GM12878 (cell line): ENCODE measurements around the gene EDEM3. TPM values are rescaled to one million over a fixed set of nuclear protein-coding genes. Genes with fewer than 3 reads are reported as not detected.

Experiments
- ATAC-seq: fragments of 200-7000 bp; cut with Tn5 transposase; 3 replicates; pipeline ENCODE4 v1.9.1; 2020; ENCODE audit warnings: mild to moderate bottlenecking, moderate library complexity
- BruUV-seq: library from RNA; stranded (reverse); fragments of 400-500 nt; replicated peaks from 2 replicates; lab custom pipeline; 2021; lab: Mats Ljungman, UMichigan
- CTCF ChIA-PET: fragments of 300-600 bp; sonication (Branson Sonifier 250); formaldehyde crosslinking; extraction: SDS; loops from one replicate; lab custom pipeline; 2021; ENCODE audit warnings: inconsistent platforms; lab: Yijun Ruan, JAX
- POLR2A ChIA-PET: fragments of 350-600 bp; formaldehyde crosslinking; extraction: SDS; loops from one replicate; lab custom pipeline; 2021; ENCODE audit warnings: inconsistent platforms; lab: Charles Lee
- RAD21 ChIA-PET: fragments of 300-600 bp; sonication (Branson Sonifier 250); formaldehyde crosslinking; loops from one replicate; lab custom pipeline; 2023; ENCODE audit warnings: antibody characterized with exemption; ENCODE audit not compliant: unreplicated experiment; lab: Charles Lee
- SMC1A ChIA-PET: fragments of 300-600 bp; sonication (Branson Sonifier 250); formaldehyde crosslinking; loops from one replicate; lab custom pipeline; 2023; ENCODE audit not compliant: unreplicated experiment, uncharacterized antibody; lab: Charles Lee
- DNase-seq: peaks from one replicate; pipeline ENCODE4 v3.0.0-alpha.2; 2011; ENCODE audit warnings: low read depth, low spot score
- FAIRE-seq: peaks from 3 replicates; lab custom pipeline; 2011; peaks lifted over from hg19 to GRCh38; lab: Jason Lieb, UNC
- H2AFZ ChIP-seq: 2 replicates; pipeline ENCODE4 v1.6.0; 2011; ENCODE audit warnings: low read depth, low read length, control low read depth; ENCODE audit not compliant: control insufficient read depth
- H3K27ac ChIP-seq: 2 replicates; pipeline ENCODE4 v1.5.1; 2011; ENCODE audit warnings: control low read depth; ENCODE audit not compliant: control insufficient read depth, insufficient read depth
- H3K27me3 ChIP-seq, 2 experiments: replicated peaks in 1 of 2; 2 replicates each; pipeline versions ENCODE4 v1.6.0 to v1.6.1; 2011; ENCODE audit warnings: low read length in 1 of 2; ENCODE audit not compliant: control insufficient read depth in 2 of 2, insufficient read depth in 2 of 2
- H3K36me3 ChIP-seq, 2 experiments: 2 replicates each; pipeline ENCODE4 v1.5.1; 2011; ENCODE audit warnings: low read length in 1 of 2; ENCODE audit not compliant: control insufficient read depth in 2 of 2, insufficient read depth in 2 of 2
- H3K4me1 ChIP-seq: 2 replicates; pipeline ENCODE4 v1.6.1; 2011; ENCODE audit warnings: mild to moderate bottlenecking, low read length, moderate library complexity, mixed read lengths; ENCODE audit not compliant: control insufficient read depth, insufficient read depth
- H3K4me2 ChIP-seq: 2 replicates; pipeline ENCODE4 v1.6.0; 2011; ENCODE audit warnings: control low read depth; ENCODE audit not compliant: control insufficient read depth, insufficient read depth
- H3K4me3 ChIP-seq: fragments of 200-600 bp; sonication (generic); 2 replicates; pipeline ENCODE4 v1.5.1; 2016
- H3K79me2 ChIP-seq: 2 replicates; pipeline ENCODE4 v1.6.0; 2011; ENCODE audit warnings: low read length; ENCODE audit not compliant: control insufficient read depth, insufficient read depth
- H3K9ac ChIP-seq: 2 replicates; pipeline ENCODE4 v1.8.0; 2011; ENCODE audit warnings: low read length, control low read depth, mixed read lengths; ENCODE audit not compliant: control insufficient read depth, insufficient read depth
- H3K9me3 ChIP-seq: replicated peaks from 3 replicates; pipeline ENCODE4 v1.5.1; 2011; ENCODE audit warnings: mild to moderate bottlenecking, low read length; ENCODE audit not compliant: control insufficient read depth, insufficient read depth
- H4K20me1 ChIP-seq: 2 replicates; pipeline ENCODE4 v1.6.0; 2011; ENCODE audit not compliant: control insufficient read depth, insufficient read depth
- BACH1 ChIP-seq: fragments of 450-650 bp; IDR thresholded peaks from 2 replicates; pipeline ENCODE4 v1.6.1; 2017; ENCODE audit warnings: mild to moderate bottlenecking, borderline replicate concordance
- DPF2 ChIP-seq: fragments of 450-650 bp; IDR thresholded peaks from 2 replicates; pipeline ENCODE4 v1.6.1; 2017; ENCODE audit warnings: mild to moderate bottlenecking
- EZH2 ChIP-seq: IDR thresholded peaks from 2 replicates; pipeline ENCODE4 v1.6.1; 2012; ENCODE audit warnings: low read depth, mild to moderate bottlenecking, control low read depth, inconsistent platforms, low read length, borderline replicate concordance; ENCODE audit not compliant: control insufficient read depth
- HDAC2 ChIP-seq: fragments of 200-600 bp; sonication (generic); IDR thresholded peaks from 2 replicates; pipeline ENCODE4 v1.6.1; 2017
- MYB ChIP-seq: fragments of 150-350 bp; IDR thresholded peaks from 2 replicates; pipeline ENCODE4 v1.6.1; 2014; ENCODE audit warnings: mild to moderate bottlenecking, low read depth, low read length, borderline replicate concordance
- SPI1 ChIP-seq: IDR thresholded peaks from 2 replicates; pipeline ENCODE4 v1.6.1; 2011; ENCODE audit warnings: low read depth, mild to moderate bottlenecking, low read length, moderate library complexity, borderline replicate concordance; ENCODE audit not compliant: insufficient read depth
- SUZ12 ChIP-seq: fragments of 200-600 bp; sonication (generic); IDR thresholded peaks from one replicate; pipeline ENCODE4 v1.6.1; 2018; ENCODE audit warnings: antibody characterized with exemption, mild to moderate bottlenecking; ENCODE audit not compliant: unreplicated experiment
- YY1 ChIP-seq: IDR thresholded peaks from 2 replicates; pipeline ENCODE4 v1.6.1; 2011; ENCODE audit warnings: low read depth, mild to moderate bottlenecking, low read length
- WGBS: methylation state at CpG from one replicate; pipeline ENCODE4 v1.1.6; 2016; ENCODE audit warnings: low lambda C conversion rate; ENCODE audit not compliant: insufficient replicate concordance, insufficient coverage; ENCODE audit errors: missing lambda C conversion rate; 5-methylcytosine and 5-hydroxymethylcytosine counted together
- in situ Hi-C: fragments of 300-500 bp; cut with MboI; formaldehyde crosslinking; loops from 9 replicates; pipeline ENCODE4 v1.14.3; 2018; ENCODE audit warnings: mixed read lengths
- intact Hi-C: fragments of 100-400 bp; cut with micrococcal nuclease; formaldehyde crosslinking; loops from one replicate; pipeline ENCODE4 v1.14.2; 2022; ENCODE audit not compliant: unreplicated experiment
- polyA plus RNA-seq, 11 experiments: library from polyadenylated mRNA; depleted of rRNA in 4 of 11; unstranded in 6 of 11; stranded (reverse) in 5 of 11; fragments of >200 nt; fragmentation: Nextera tagmentation in 4 of 11; fragmentation: Illumina TruSeq in 1 of 11; extraction: Ambion mirVana in 4 of 11; extraction: Trizol in 1 of 11; gene quantifications; 1 replicate in 1 of 11; 2 replicates in 10 of 11; pipeline versions ENCODE4 v1.2.1 to v1.2.3, GENCODE V29; 2011 to 2016; ENCODE audit warnings: inconsistent platforms in 2 of 11, missing spikeins in 2 of 11, low read depth in 1 of 11
- total RNA-seq, 4 experiments: library from RNA; depleted of rRNA in 3 of 4; stranded (reverse); fragments of >200 nt in 3 of 4; fragmentation: Illumina TruSeq in 1 of 4; extraction: Trizol in 1 of 4; gene quantifications; 2 replicates each; pipeline versions ENCODE4 v1.2.1 to v1.2.3, GENCODE V29; 2013 to 2021
- TF ChIP-seq, protein P1 (sequence below): fragments of 450-650 bp; IDR thresholded peaks from 2 replicates; pipeline ENCODE4 v1.6.1; 2014; ENCODE audit warnings: mild to moderate bottlenecking

EDEM3 gene
- total and polyA plus RNA-seq, 10 of the 15 experiments (the other 5 are each of a cell fraction or from before 2014, with no cell fraction given), result 6.4 to 19.3 (median 14.3) TPM

DNA sequence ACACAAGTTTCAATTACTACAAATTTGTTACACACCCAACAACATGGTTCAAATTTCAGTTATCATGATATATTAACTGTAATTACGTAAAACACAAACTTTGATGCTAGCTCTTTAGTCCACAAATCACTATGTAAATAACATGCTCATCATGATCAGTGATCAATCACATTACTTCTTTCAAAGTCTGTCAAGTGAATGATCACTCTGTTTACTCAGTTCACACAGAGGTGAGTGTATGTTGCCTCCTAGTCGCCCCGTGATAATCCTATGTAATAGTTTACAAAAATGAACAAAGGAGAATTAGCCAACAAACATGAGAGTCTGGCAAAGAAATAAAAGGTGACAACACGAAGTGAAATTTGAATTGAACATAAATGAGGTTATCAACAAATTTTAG is 14.3 kb downstream of the EDEM3 start (continued):
- TF ChIP-seq SPI1 (no peak), SUZ12 (no peak), YY1 (no peak), MYB (no peak), HDAC2 (no peak), DPF2 (no peak), BACH1 (no peak)
- TF ChIP-seq, protein P1, sequence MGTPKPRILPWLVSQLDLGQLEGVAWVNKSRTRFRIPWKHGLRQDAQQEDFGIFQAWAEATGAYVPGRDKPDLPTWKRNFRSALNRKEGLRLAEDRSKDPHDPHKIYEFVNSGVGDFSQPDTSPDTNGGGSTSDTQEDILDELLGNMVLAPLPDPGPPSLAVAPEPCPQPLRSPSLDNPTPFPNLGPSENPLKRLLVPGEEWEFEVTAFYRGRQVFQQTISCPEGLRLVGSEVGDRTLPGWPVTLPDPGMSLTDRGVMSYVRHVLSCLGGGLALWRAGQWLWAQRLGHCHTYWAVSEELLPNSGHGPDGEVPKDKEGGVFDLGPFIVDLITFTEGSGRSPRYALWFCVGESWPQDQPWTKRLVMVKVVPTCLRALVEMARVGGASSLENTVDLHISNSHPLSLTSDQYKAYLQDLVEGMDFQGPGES, result no peak

DNA sequence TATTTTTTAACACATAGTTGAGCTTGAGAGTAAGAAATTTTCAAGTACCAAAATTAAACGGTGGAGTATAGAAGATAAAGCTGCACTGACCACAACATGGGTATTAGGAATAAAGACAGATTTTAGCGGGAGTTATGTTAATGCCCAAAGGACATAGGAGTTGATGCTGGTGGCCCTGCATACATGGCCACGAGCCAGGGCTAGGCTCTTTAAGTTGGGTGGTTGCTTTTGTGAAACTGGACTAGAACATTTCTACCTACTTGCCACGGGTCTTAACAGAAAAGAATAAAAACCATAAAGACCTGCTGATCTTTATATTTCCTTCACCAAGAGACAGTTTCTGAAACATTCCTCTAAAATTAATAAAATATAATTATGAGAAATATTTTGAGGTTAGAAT is 14.9 kb downstream of the EDEM3 start:
- RAD21 ChIA-PET, result interaction anchor here (1.4 kb wide), 1 partner anchor 16 kb away, joined by 3 read pairs; no protein-coding TSS in a partner anchor
- no peak overlapping the region for H3K27ac ChIP-seq
- WGBS, result 99% methylated on average over 4 of the region's 4 CpGs
- peaks cover 26% of the 10 kb centered on the region for H3K4me1 ChIP-seq
- no peaks in the 10 kb centered on the region for H3K9me3 ChIP-seq
- no peak overlapping the region for H3K4me3 ChIP-seq
- no peak for TF ChIP-seq EZH2
- no TSS peak for BruUV-seq
- H3K4me2 ChIP-seq, result no peak overlapping the region
- H3K27me3 ChIP-seq, result no peaks in the 10 kb centered on the region
- peaks cover 13% of the 10 kb centered on the region for H3K79me2 ChIP-seq
- POLR2A ChIA-PET, result interaction anchor here (1.7 kb wide), 2 partner anchors 13 to 239 kb away, joined by 4 to 6 read pairs; no protein-coding TSS in a partner anchor
- H2AFZ ChIP-seq, result no peak overlapping the region
- intact Hi-C loops (no loop called here), in situ Hi-C loops (loop anchor here (25.0 kb wide), 1 partner anchor 1623 kb away; no protein-coding TSS in a partner anchor)
- no peak for ATAC-seq
- H3K9ac ChIP-seq, result no peak overlapping the region
- CTCF ChIA-PET, result interaction anchor here (1.1 to 1.3 kb wide), 2 partner anchors 13 to 66 kb away, joined by 3 to 4 read pairs; no protein-coding TSS in a partner anchor
- no peaks in the 10 kb centered on the region for H3K36me3 ChIP-seq
- SMC1A ChIA-PET, result interaction anchor here (1.3 kb wide), 2 partner anchors 16 to 242 kb away, joined by 3 to 5 read pairs; no protein-coding TSS in a partner anchor
- DNase-seq, result no peak
- no peak for FAIRE-seq
- no peaks in the 10 kb centered on the region for H4K20me1 ChIP-seq
